Smooth muscle cell (in vitro differentiated cells): ENCODE results near the gene HSPB7. TPM values are rescaled to one million over a fixed set of nuclear protein-coding genes. Genes with fewer than 3 reads are reported as not detected.

Experiments used
- DNase-seq: peaks from one replicate; lab custom pipeline; 2025; ENCODE audit not compliant: unreplicated experiment; lab: John Stamatoyannopoulos, UW
- H2AFZ ChIP-seq: fragments of 200-600 bp; sonication (generic); 2 replicates; pipeline ENCODE4 v1.6.0; 2016; ENCODE audit warnings: antibody characterized with exemption, low read depth, mild to moderate bottlenecking
- H3F3A ChIP-seq: fragments of 200-600 bp; sonication (generic); 2 replicates; pipeline ENCODE4 v1.6.0; 2017; ENCODE audit warnings: antibody characterized with exemption, low read depth
- H3K27ac ChIP-seq: fragments of 200-600 bp; sonication (generic); 2 replicates; pipeline ENCODE4 v1.5.1; 2016; ENCODE audit warnings: low read depth, mild to moderate bottlenecking
- H3K27me3 ChIP-seq: fragments of 200-600 bp; sonication (generic); 2 replicates; pipeline ENCODE4 v1.6.1; 2016; ENCODE audit warnings: low read depth, mild to moderate bottlenecking
- H3K36me3 ChIP-seq: fragments of 200-600 bp; sonication (generic); 2 replicates; pipeline ENCODE4 v1.5.1; 2016; ENCODE audit warnings: low read depth
- H3K4me1 ChIP-seq: fragments of 200-600 bp; sonication (generic); 2 replicates; pipeline ENCODE4 v1.5.1; 2016; ENCODE audit warnings: low read depth
- H3K4me2 ChIP-seq: fragments of 200-600 bp; sonication (generic); 2 replicates; pipeline ENCODE4 v1.6.0; 2016; ENCODE audit warnings: mild to moderate bottlenecking
- H3K4me3 ChIP-seq: fragments of 200-600 bp; sonication (generic); 2 replicates; pipeline ENCODE4 v1.5.1; 2016; ENCODE audit warnings: mild to moderate bottlenecking
- H3K79me2 ChIP-seq: fragments of 200-600 bp; sonication (generic); 2 replicates; pipeline ENCODE4 v1.6.0; 2016; ENCODE audit warnings: low read depth, mild to moderate bottlenecking
- H3K9ac ChIP-seq: fragments of 200-600 bp; sonication (generic); 2 replicates; pipeline ENCODE4 v1.6.0; 2016; ENCODE audit warnings: low read depth
- H3K9me3 ChIP-seq: fragments of 200-600 bp; sonication (generic); replicated peaks from 2 replicates; pipeline ENCODE4 v1.5.1; 2016; ENCODE audit warnings: low read depth
- H4K20me1 ChIP-seq: fragments of 200-600 bp; sonication (generic); 2 replicates; pipeline ENCODE4 v1.6.0; 2016; ENCODE audit warnings: low read depth
- WGBS: methylation state at CpG from one replicate; pipeline ENCODE4 v1.1.7; 2016; ENCODE audit warnings: low lambda C conversion rate; 5-methylcytosine and 5-hydroxymethylcytosine counted together
- polyA plus RNA-seq: library from polyadenylated mRNA; unstranded; fragments of >200 nt; fragmentation: Nextera tagmentation; extraction: Ambion mirVana; gene quantifications from 2 replicates; pipeline ENCODE4 v1.2.1, GENCODE V29; 2016
- total RNA-seq: library from RNA; depleted of rRNA; stranded (reverse); fragments of >200 nt; gene quantifications from 2 replicates; pipeline ENCODE4 v1.2.3, GENCODE V29; 2014
- TF ChIP-seq, protein P1 (sequence below): fragments of 200-600 bp; sonication (generic); IDR thresholded peaks from 2 replicates; pipeline ENCODE4 v1.5.1; 2017; ENCODE audit warnings: borderline replicate concordance, mild to moderate bottlenecking, antibody characterized with exemption; ENCODE audit not compliant: insufficient read depth, poor library complexity, severe bottlenecking

Gene HSPB7
- 18.1 and 23.0 TPM in 2 replicates for total RNA-seq
- polyA plus RNA-seq: 80.5 and 82.8 TPM in 2 replicates

GRCh38 chr1:16017461-16018303, at the start of gene HSPB7:
Gene HSPB7 (minus strand): TSS chr1:16018043. CDS start chr1:16017963, 80 bp downstream.
- peak within 1 kb of the TSS; percentile 95 for H3K27ac ChIP-seq
- H2AFZ ChIP-seq: peak within 1 kb of the TSS; percentile 26
- peak within 1 kb of the TSS; percentile 27 for H3K4me3 ChIP-seq

DNA sequence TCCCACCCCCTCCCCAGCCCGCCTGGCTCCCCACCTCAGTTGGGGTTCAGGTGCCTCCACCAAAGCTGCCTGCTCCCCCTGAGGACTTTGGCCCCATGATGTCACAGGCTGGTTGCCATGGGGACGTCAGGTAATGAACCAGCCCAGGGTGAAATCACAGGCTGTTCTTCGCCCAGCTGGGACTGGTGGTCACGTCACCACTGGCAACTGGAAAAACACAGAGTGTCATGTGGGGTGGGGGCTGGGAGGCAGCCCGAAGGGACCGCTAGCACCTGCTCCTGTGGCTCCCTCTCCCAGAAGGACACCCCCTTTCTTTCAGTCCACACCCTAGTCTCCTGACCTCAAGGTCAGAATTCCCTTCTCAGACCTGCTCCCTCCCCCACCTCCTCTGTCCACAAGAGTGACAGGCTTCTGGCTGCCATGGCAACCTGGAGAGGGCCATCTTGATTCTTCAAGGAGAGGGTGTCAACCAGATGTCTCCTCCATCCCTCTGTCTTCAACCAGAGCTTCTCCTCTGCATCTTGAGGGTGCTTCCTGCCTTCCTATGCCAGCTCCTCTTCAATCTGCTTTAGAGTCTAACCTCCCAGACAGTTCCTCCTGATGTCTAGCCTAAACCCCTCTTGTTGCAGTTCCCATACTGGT, 49.4 kb upstream of the HSPB7 start:
- TF ChIP-seq, protein P1, sequence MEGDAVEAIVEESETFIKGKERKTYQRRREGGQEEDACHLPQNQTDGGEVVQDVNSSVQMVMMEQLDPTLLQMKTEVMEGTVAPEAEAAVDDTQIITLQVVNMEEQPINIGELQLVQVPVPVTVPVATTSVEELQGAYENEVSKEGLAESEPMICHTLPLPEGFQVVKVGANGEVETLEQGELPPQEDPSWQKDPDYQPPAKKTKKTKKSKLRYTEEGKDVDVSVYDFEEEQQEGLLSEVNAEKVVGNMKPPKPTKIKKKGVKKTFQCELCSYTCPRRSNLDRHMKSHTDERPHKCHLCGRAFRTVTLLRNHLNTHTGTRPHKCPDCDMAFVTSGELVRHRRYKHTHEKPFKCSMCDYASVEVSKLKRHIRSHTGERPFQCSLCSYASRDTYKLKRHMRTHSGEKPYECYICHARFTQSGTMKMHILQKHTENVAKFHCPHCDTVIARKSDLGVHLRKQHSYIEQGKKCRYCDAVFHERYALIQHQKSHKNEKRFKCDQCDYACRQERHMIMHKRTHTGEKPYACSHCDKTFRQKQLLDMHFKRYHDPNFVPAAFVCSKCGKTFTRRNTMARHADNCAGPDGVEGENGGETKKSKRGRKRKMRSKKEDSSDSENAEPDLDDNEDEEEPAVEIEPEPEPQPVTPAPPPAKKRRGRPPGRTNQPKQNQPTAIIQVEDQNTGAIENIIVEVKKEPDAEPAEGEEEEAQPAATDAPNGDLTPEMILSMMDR: no peak
- Histone ChIP-seq H3K4me1 (peaks cover 12% of the 10 kb centered on the region), H3K27ac (peak overlapping the region; percentile 31), H3K9me3 (no peaks in the 10 kb centered on the region), H3K4me2 (no peak overlapping the region), H3K79me2 (no peaks in the 10 kb centered on the region), H2AFZ (no peak overlapping the region), H3K4me3 (no peak overlapping the region), H3K9ac (peak overlapping the region; percentile 51), H3K27me3 (no peaks in the 10 kb centered on the region), H3F3A (no peaks in the 10 kb centered on the region), H4K20me1 (no peaks in the 10 kb centered on the region), H3K36me3 (no peaks in the 10 kb centered on the region)
- DNase-seq: no peak
- 64% methylated on average over 6 of the region's 6 CpGs for WGBS

More at GRCh38 chr1:16017461-16018303, at the start of gene HSPB7:
- peaks cover 19% of the 10 kb centered on the region for H3K4me1 ChIP-seq
- DNase-seq: peak; percentile 88
- TF ChIP-seq, protein P1: no peak
- H3K9ac ChIP-seq: peak within 1 kb of the TSS; percentile 75
- H3K9me3 ChIP-seq: no peaks in the 10 kb centered on the region
- H3K36me3 ChIP-seq: no peaks in the 10 kb centered on the region
- H3K27me3 ChIP-seq: no peaks in the 10 kb centered on the region
- 7% methylated on average over 31 of the region's 37 CpGs for WGBS
- no peaks in the 10 kb centered on the region for H3K79me2 ChIP-seq
- H3F3A ChIP-seq: no peaks in the 10 kb centered on the region
- no peaks in the 10 kb centered on the region for H4K20me1 ChIP-seq
- peak within 1 kb of the TSS; percentile 82 for H3K4me2 ChIP-seq

- 84% methylated on average over 4 of the region's 4 CpGs for WGBS
- H3F3A ChIP-seq: no peaks in the 10 kb centered on the region
- no peaks in the 10 kb centered on the region for H4K20me1 ChIP-seq
- H3K9me3 ChIP-seq: no peaks in the 10 kb centered on the region
- peaks cover 12% of the 10 kb centered on the region for H3K4me1 ChIP-seq
- H3K36me3 ChIP-seq: no peaks in the 10 kb centered on the region
- no peak overlapping the region for H3K9ac ChIP-seq
- TF ChIP-seq, protein P1: no peak
- DNase-seq: no peak
- H3K4me2 ChIP-seq: no peak overlapping the region
- H3K27ac ChIP-seq: no peak overlapping the region
- H3K27me3 ChIP-seq: no peaks in the 10 kb centered on the region
- H3K79me2 ChIP-seq: no peaks in the 10 kb centered on the region
- H2AFZ ChIP-seq: no peak overlapping the region
- no peak overlapping the region for H3K4me3 ChIP-seq
Measured at GRCh38 chr1:16066245-16066644, 48.4 kb upstream of the HSPB7 start.
